ENCODE measurements around the gene TSHZ1.
"Not testable (repeated sequence)": the region's sequence is repeated elsewhere in the genome, so short reads cannot be mapped to it uniquely, and the experiment has no call there.

DNA sequence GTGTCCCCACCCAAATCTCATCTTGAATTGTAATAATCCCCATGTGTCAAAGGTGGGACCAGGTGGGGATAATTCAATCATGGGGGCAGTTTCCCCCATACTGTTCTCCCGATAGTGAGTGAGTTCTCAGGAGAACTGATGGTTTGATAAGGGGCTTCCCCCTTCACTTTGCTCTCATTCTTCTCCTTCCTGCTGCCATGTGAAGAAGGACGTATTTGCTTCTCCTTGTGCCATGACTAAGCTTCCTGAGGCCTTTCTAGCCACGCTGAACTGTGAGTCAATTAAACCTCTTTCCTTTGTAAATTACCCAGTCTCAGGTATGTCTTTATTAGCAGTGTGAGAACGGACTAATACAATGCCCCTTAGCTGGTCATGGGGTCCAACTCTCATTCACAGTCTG lies 22.9 kb upstream of the TSHZ1 start:
- TF ChIP-seq, protein P1, sequence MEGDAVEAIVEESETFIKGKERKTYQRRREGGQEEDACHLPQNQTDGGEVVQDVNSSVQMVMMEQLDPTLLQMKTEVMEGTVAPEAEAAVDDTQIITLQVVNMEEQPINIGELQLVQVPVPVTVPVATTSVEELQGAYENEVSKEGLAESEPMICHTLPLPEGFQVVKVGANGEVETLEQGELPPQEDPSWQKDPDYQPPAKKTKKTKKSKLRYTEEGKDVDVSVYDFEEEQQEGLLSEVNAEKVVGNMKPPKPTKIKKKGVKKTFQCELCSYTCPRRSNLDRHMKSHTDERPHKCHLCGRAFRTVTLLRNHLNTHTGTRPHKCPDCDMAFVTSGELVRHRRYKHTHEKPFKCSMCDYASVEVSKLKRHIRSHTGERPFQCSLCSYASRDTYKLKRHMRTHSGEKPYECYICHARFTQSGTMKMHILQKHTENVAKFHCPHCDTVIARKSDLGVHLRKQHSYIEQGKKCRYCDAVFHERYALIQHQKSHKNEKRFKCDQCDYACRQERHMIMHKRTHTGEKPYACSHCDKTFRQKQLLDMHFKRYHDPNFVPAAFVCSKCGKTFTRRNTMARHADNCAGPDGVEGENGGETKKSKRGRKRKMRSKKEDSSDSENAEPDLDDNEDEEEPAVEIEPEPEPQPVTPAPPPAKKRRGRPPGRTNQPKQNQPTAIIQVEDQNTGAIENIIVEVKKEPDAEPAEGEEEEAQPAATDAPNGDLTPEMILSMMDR (IDR thresholded peaks at IDR 0.05), result not testable (repeated sequence)
- not testable (repeated sequence) for TF ChIP-seq POLR2A (IDR thresholded peaks at IDR 0.05); POLR2AphosphoS5 (IDR thresholded peaks at IDR 0.05); EP300 (IDR thresholded peaks at IDR 0.05; ENCODE audit: low read depth)
